OCI-LY3 (cell line): Measurements from ENCODE around the gene SPINT3.

Source experiments
- EZH2phosphoT487 ChIP-seq: fragments of 200-600 bp; shearing (Covaris generic); IDR thresholded peaks from 2 replicates; pipeline ENCODE4 v1.6.1; 2018; ENCODE audit warnings: antibody characterized with exemption, mixed run types, low read depth
- TF ChIP-seq, protein P1 (sequence below): fragments of 200-600, 300-600 bp; sonication (generic); IDR thresholded peaks from 2 replicates; pipeline ENCODE4 v1.5.1; 2014; ENCODE audit warnings: antibody characterized with exemption, low read length, low read depth

DNA sequence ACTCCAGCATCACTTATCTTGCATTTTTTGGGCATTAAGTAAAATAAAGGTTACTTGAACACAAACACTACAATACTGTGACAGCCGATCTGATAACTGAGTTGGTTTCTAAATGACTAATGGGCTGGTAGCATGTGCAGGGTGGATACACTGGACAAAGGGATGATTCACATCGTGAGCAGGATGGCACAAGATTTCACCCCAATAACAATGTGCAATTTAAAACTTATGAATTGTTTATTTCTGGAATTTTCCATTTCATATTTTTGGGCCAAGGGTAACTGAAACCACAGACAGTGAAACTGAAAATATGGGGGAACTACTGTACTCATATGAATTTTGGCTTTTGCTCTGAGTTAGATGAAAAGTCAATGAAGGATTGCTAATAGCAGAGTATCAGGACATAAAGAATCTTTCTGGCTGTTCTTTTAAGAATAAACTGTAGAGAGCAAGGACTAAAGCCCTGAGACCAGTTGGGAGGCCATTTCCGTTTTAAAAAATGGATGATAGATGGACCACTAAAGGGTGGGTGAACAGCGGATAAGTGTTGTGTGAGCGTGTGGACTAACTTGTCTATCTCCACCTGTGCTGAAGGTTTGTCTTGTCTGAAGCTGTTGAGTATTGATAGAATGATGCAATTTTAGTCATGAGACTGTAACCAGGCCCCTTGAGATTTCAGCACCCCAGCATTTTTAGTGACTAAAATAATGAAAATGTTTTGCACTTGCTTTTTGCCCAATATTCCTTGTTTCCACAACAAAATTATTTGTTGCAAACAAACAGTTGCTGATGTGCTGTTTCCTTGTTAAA, 8.2 kb downstream of the SPINT3 start:
- TF ChIP-seq, protein P1, sequence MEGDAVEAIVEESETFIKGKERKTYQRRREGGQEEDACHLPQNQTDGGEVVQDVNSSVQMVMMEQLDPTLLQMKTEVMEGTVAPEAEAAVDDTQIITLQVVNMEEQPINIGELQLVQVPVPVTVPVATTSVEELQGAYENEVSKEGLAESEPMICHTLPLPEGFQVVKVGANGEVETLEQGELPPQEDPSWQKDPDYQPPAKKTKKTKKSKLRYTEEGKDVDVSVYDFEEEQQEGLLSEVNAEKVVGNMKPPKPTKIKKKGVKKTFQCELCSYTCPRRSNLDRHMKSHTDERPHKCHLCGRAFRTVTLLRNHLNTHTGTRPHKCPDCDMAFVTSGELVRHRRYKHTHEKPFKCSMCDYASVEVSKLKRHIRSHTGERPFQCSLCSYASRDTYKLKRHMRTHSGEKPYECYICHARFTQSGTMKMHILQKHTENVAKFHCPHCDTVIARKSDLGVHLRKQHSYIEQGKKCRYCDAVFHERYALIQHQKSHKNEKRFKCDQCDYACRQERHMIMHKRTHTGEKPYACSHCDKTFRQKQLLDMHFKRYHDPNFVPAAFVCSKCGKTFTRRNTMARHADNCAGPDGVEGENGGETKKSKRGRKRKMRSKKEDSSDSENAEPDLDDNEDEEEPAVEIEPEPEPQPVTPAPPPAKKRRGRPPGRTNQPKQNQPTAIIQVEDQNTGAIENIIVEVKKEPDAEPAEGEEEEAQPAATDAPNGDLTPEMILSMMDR = no peak
- no peak for TF ChIP-seq EZH2phosphoT487
